SK-N-SH (cell line): ENCODE results near the gene INPP5E. TPM values are rescaled to one million over a fixed set of nuclear protein-coding genes. Genes with fewer than 3 reads are reported as not detected.

ENCODE experiments used
- CTCF ChIA-PET: fragments of 300-600, 350-600 bp; formaldehyde crosslinking; extraction: SDS; loops from one replicate; lab custom pipeline; 2021; lab: Yijun Ruan, JAX
- POLR2A ChIA-PET: fragments of 350-600 bp; sonication (Branson Sonifier 250); formaldehyde crosslinking; extraction: SDS; loops from one replicate; lab custom pipeline; 2020; ENCODE audit warnings: antibody characterized with exemption, inconsistent platforms; lab: Yijun Ruan, JAX
- DNase-seq: peaks from one replicate; pipeline ENCODE4 v3.0.0; 2012
- H2AFZ ChIP-seq: fragments of 200-600 bp; sonication (generic); 2 replicates; pipeline ENCODE4 v1.8.1; 2016; ENCODE audit warnings: antibody characterized with exemption, mild to moderate bottlenecking, low read depth
- H3F3A ChIP-seq: fragments of 200-600 bp; sonication (generic); replicated peaks from 2 replicates; pipeline ENCODE3; 2016; ENCODE audit warnings: antibody characterized with exemption, mild to moderate bottlenecking; ENCODE audit not compliant: insufficient read depth
- H3K27ac ChIP-seq, 2 experiments: fragments of 200-500 bp in 1 of 2; fragments of 200-600 bp in 1 of 2; sonication (Bioruptor generic) in 1 of 2; sonication (generic), shearing (Covaris generic) in 1 of 2; 2 replicates each; pipeline versions ENCODE4 v1.5.1 to v1.6.1; 2014 to 2016; ENCODE audit warnings: low read depth in 2 of 2, inconsistent platforms in 1 of 2, low read length in 1 of 2, mild to moderate bottlenecking in 1 of 2, mixed read lengths in 1 of 2
- H3K27me3 ChIP-seq: fragments of 200-600 bp; sonication (generic), shearing (Covaris generic); 2 replicates; pipeline ENCODE4 v1.6.1; 2016; ENCODE audit warnings: mixed run types; ENCODE audit not compliant: insufficient read depth
- H3K36me3 ChIP-seq, 2 experiments: fragments of 200-500 bp in 1 of 2; fragments of 200-600 bp in 1 of 2; sonication (Bioruptor generic) in 1 of 2; sonication (generic) in 1 of 2; replicated peaks in 1 of 2; 2 replicates each; pipeline versions ENCODE3 to v1.5.1; 2014 to 2016; ENCODE audit warnings: low read length in 1 of 2, mild to moderate bottlenecking in 1 of 2; ENCODE audit not compliant: insufficient read depth in 2 of 2, control insufficient read depth in 1 of 2
- H3K4me1 ChIP-seq, 2 experiments: fragments of 200-500 bp in 1 of 2; fragments of 200-600 bp in 1 of 2; sonication (Bioruptor generic) in 1 of 2; sonication (generic), shearing (Covaris generic) in 1 of 2; 2 replicates each; pipeline versions ENCODE4 v1.5.1 to v1.6.1; 2014 to 2016; ENCODE audit warnings: low read depth in 1 of 2, low read length in 1 of 2, mixed run types in 1 of 2; ENCODE audit not compliant: insufficient read depth in 2 of 2, control insufficient read depth in 1 of 2
- H3K4me2 ChIP-seq: fragments of 200-600 bp; sonication (generic), shearing (Covaris generic); 2 replicates; pipeline ENCODE4 v1.6.1; 2017; ENCODE audit warnings: mixed run types
- H3K4me3 ChIP-seq, 2 experiments: fragments of 200-500 bp in 1 of 2; fragments of 200-600 bp in 1 of 2; sonication (Bioruptor generic) in 1 of 2; sonication (generic), shearing (Covaris generic) in 1 of 2; 2 replicates each; pipeline versions ENCODE4 v1.5.1 to v1.8.1; 2014 to 2016; ENCODE audit warnings: low read depth in 2 of 2, inconsistent platforms in 1 of 2, low read length in 1 of 2, mild to moderate bottlenecking in 1 of 2, mixed read lengths in 1 of 2, moderate library complexity in 1 of 2
- H3K79me2 ChIP-seq: fragments of 200-600 bp; sonication (generic); 2 replicates; pipeline ENCODE4 v1.8.1; 2017; ENCODE audit warnings: mild to moderate bottlenecking; ENCODE audit not compliant: insufficient read depth
- H3K9ac ChIP-seq: fragments of 200-600 bp; sonication (generic); 2 replicates; pipeline ENCODE4 v1.6.1; 2017; ENCODE audit warnings: mixed run types
- H3K9me2 ChIP-seq: fragments of 200-600 bp; sonication (generic); 2 replicates; pipeline ENCODE4 v1.6.1; 2017; ENCODE audit warnings: mixed run types
- H3K9me3 ChIP-seq: fragments of 200-600 bp; sonication (generic); 2 replicates; pipeline ENCODE4 v1.6.1; 2017; ENCODE audit warnings: mixed run types, mild to moderate bottlenecking, moderate library complexity
- H4K20me1 ChIP-seq: fragments of 200-600 bp; sonication (generic); 2 replicates; pipeline ENCODE4 v1.6.1; 2017; ENCODE audit warnings: mild to moderate bottlenecking, mixed run types; ENCODE audit not compliant: insufficient read depth
- CHD2 ChIP-seq: fragments of 150-350 bp; IDR thresholded peaks from 2 replicates; pipeline ENCODE4 v1.6.1; 2018; ENCODE audit warnings: low read length; ENCODE audit not compliant: partially characterized antibody
- ELF1 ChIP-seq: IDR thresholded peaks from 2 replicates; pipeline ENCODE4 v1.4.0; 2012
- EZH2phosphoT487 ChIP-seq: fragments of 200-600 bp; sonication (generic); IDR thresholded peaks from 2 replicates; pipeline ENCODE4 v1.6.1; 2017; ENCODE audit warnings: low read depth, mixed run types, mild to moderate bottlenecking, antibody characterized with exemption, moderate library complexity, borderline replicate concordance
- FOSL2 ChIP-seq: IDR thresholded peaks from 2 replicates; pipeline ENCODE4 v1.4.0; 2012; ENCODE audit warnings: low read depth, mild to moderate bottlenecking, moderate library complexity, borderline replicate concordance
- FOXJ3 ChIP-seq: sonication (generic); formaldehyde crosslinking; IDR thresholded peaks from 2 replicates; pipeline ENCODE4 v1.5.1; 2020; ENCODE audit warnings: mild to moderate bottlenecking, missing genetic modification reagents
- FOXM1 ChIP-seq: IDR thresholded peaks from 2 replicates; pipeline ENCODE4 v1.4.0; 2012; ENCODE audit warnings: low read depth, mild to moderate bottlenecking
- GATA2 ChIP-seq: sonication (generic); formaldehyde crosslinking; IDR thresholded peaks from 2 replicates; pipeline ENCODE4 v1.5.0; 2020; ENCODE audit warnings: mild to moderate bottlenecking, missing genetic modification reagents
- JUND ChIP-seq: IDR thresholded peaks from 2 replicates; pipeline ENCODE4 v1.4.0; 2012
- MEF2A ChIP-seq: IDR thresholded peaks from 2 replicates; pipeline ENCODE4 v1.4.0; 2012; ENCODE audit warnings: low read depth, borderline replicate concordance
- POLR2AphosphoS5 ChIP-seq: IDR thresholded peaks from 2 replicates; pipeline ENCODE4 v1.6.1; 2012; ENCODE audit warnings: low read depth, low read length
- RCOR1 ChIP-seq: fragments of 150-350 bp; IDR thresholded peaks from 2 replicates; pipeline ENCODE4 v1.6.1; 2017; ENCODE audit warnings: antibody characterized with exemption, low read length
- RXRA ChIP-seq: IDR thresholded peaks from 2 replicates; pipeline ENCODE4 v1.4.0; 2012; ENCODE audit warnings: low read depth, mild to moderate bottlenecking, borderline replicate concordance
- SMC3 ChIP-seq: IDR thresholded peaks from 2 replicates; pipeline ENCODE4 v1.6.1; 2012; ENCODE audit warnings: low read depth, low read length, improper control_type of control experiment
- TAF1 ChIP-seq: IDR thresholded peaks from 2 replicates; pipeline ENCODE4 v1.6.1; 2012; ENCODE audit warnings: low read depth, mild to moderate bottlenecking, low read length, moderate library complexity, borderline replicate concordance
- TCF12 ChIP-seq: IDR thresholded peaks from 2 replicates; pipeline ENCODE4 v1.4.0; 2012
- WGBS: methylation state at CpG from one replicate; pipeline ENCODE4 v1.1.6; 2017; ENCODE audit warnings: low lambda C conversion rate; 5-methylcytosine and 5-hydroxymethylcytosine counted together
- polyA plus RNA-seq, 3 experiments: library from polyadenylated mRNA; depleted of rRNA; stranded (reverse); fragments of >200 nt; gene quantifications; 2 replicates each; pipeline ENCODE4 v1.2.3, GENCODE V29; 2012
- TF ChIP-seq, protein P1 (sequence below): IDR thresholded peaks from 2 replicates; pipeline ENCODE4 v1.6.1; 2012; ENCODE audit warnings: mild to moderate bottlenecking, low read depth, low read length, moderate library complexity
- TF ChIP-seq, protein P2 (sequence below): IDR thresholded peaks from 2 replicates; pipeline ENCODE4 v1.4.0; 2012; ENCODE audit warnings: low read depth
- TF ChIP-seq, protein P3 (sequence below): IDR thresholded peaks from 2 replicates; pipeline ENCODE4 v1.4.0; 2012; ENCODE audit warnings: low read depth, borderline replicate concordance
- TF ChIP-seq, protein P4 (sequence below): fragments of 150-350 bp; IDR thresholded peaks from 2 replicates; pipeline ENCODE4 v1.6.1; 2017; ENCODE audit warnings: antibody characterized with exemption, low read length, low read depth, borderline replicate concordance

INPP5E gene
- polyA plus RNA-seq, 1 of the 3 experiments (the other 2 are of a cell fraction): 12.8 TPM

DNA sequence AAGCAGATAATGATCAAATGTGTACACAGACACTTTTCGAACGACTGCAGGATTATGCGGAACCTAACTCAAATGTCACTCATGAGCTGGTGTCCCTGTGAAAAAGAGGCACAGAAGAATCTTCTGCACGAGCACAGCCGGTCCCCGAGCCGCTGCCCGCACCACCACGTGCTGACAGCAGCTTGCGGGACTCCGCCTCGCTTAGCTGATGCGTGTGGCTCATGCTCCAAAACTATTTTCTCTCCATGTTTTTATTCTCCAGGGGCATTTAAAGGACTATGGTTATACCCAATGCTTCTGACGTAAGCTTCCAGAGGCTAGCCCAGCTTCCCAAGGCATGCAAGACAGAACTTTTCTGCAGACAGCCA is 33.7 kb upstream of the INPP5E start (continued):
- TF ChIP-seq FOXJ3 (CRISPR knock-in tag) (no peak), TCF12 (no peak)

DNA sequence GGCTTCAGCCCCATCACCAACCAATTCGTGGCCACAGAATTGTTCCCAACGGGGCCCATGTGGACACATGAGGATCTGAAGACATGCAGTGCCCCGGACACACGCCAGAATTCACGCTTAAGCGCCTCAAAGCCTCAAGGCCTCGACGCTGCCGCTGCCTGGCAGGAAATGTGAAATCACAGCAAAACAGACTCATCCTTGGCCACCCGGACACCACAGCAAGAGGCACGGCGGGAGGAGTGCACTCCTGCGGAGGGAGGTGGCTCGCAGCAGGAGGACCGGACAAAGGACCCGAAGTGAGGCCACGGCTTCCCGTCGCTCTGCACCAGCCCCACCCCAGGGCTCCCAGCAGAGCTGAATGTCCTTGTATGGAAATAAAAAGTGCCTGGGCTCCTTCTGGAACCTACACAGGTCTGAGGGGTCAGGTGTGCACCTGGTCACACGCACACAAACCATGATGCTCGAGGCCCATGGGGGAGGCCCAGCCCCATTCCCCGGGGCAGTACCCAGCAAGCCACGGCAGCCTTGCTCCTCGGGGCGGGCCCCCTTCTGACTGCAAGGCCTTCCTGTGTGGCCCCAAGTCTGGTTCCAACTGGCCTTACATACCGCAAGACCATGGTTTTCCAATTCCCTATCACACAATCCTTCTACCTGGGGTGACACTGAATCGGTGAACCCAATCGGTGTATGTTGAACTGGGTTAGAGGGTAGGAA is 33.2 kb upstream of the INPP5E start:
- no peak overlapping the region for H3K4me2 ChIP-seq
- no peaks in the 10 kb centered on the region for H3K9me3 ChIP-seq
- H3K9ac ChIP-seq: no peak overlapping the region
- TF ChIP-seq, protein P1, sequence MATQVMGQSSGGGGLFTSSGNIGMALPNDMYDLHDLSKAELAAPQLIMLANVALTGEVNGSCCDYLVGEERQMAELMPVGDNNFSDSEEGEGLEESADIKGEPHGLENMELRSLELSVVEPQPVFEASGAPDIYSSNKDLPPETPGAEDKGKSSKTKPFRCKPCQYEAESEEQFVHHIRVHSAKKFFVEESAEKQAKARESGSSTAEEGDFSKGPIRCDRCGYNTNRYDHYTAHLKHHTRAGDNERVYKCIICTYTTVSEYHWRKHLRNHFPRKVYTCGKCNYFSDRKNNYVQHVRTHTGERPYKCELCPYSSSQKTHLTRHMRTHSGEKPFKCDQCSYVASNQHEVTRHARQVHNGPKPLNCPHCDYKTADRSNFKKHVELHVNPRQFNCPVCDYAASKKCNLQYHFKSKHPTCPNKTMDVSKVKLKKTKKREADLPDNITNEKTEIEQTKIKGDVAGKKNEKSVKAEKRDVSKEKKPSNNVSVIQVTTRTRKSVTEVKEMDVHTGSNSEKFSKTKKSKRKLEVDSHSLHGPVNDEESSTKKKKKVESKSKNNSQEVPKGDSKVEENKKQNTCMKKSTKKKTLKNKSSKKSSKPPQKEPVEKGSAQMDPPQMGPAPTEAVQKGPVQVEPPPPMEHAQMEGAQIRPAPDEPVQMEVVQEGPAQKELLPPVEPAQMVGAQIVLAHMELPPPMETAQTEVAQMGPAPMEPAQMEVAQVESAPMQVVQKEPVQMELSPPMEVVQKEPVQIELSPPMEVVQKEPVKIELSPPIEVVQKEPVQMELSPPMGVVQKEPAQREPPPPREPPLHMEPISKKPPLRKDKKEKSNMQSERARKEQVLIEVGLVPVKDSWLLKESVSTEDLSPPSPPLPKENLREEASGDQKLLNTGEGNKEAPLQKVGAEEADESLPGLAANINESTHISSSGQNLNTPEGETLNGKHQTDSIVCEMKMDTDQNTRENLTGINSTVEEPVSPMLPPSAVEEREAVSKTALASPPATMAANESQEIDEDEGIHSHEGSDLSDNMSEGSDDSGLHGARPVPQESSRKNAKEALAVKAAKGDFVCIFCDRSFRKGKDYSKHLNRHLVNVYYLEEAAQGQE: no peak
- TF ChIP-seq GATA2 (CRISPR knock-in tag): no peak
- TF ChIP-seq MEF2A: no peak
- TF ChIP-seq CHD2: no peak
- TF ChIP-seq, protein P2, sequence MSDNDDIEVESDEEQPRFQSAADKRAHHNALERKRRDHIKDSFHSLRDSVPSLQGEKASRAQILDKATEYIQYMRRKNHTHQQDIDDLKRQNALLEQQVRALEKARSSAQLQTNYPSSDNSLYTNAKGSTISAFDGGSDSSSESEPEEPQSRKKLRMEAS: no peak
- TF ChIP-seq, protein P3, sequence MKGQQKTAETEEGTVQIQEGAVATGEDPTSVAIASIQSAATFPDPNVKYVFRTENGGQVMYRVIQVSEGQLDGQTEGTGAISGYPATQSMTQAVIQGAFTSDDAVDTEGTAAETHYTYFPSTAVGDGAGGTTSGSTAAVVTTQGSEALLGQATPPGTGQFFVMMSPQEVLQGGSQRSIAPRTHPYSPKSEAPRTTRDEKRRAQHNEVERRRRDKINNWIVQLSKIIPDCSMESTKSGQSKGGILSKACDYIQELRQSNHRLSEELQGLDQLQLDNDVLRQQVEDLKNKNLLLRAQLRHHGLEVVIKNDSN: no peak
- no peak for TF ChIP-seq FOXM1
- no peak for TF ChIP-seq FOSL2
- TF ChIP-seq POLR2AphosphoS5: no peak
- TF ChIP-seq ELF1: no peak
- TF ChIP-seq JUND: no peak
- no peak for TF ChIP-seq TAF1
- TF ChIP-seq FOXJ3 (CRISPR knock-in tag): no peak
- TF ChIP-seq RCOR1: no peak
- TF ChIP-seq RXRA: no peak
- no peak for TF ChIP-seq SMC3
- no peak for TF ChIP-seq EZH2phosphoT487
- TF ChIP-seq, protein P4, sequence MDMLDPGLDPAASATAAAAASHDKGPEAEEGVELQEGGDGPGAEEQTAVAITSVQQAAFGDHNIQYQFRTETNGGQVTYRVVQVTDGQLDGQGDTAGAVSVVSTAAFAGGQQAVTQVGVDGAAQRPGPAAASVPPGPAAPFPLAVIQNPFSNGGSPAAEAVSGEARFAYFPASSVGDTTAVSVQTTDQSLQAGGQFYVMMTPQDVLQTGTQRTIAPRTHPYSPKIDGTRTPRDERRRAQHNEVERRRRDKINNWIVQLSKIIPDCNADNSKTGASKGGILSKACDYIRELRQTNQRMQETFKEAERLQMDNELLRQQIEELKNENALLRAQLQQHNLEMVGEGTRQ: no peak
- H3K4me3 ChIP-seq: no peak overlapping the region
- H3F3A ChIP-seq: no peaks in the 10 kb centered on the region
- DNase-seq: no peak
- ChIA-PET CTCF (interaction anchor here (1.1 to 1.4 kb wide), 4 partner anchors 12 to 16 kb away, joined by 3 to 5 read pairs (median 4); no protein-coding TSS in a partner anchor), POLR2A (interaction anchor here (0.8 kb wide), 1 partner anchor 11 kb away, joined by 3 read pairs; no protein-coding TSS in a partner anchor)
- no peaks in the 10 kb centered on the region for H3K27me3 ChIP-seq
- peaks cover 96% of the 10 kb centered on the region for H3K79me2 ChIP-seq
- no peaks in the 10 kb centered on the region for H3K4me1 ChIP-seq
- H2AFZ ChIP-seq: no peak overlapping the region
- H3K27ac ChIP-seq: no peak overlapping the region
- H4K20me1 ChIP-seq: peaks cover 96% of the 10 kb centered on the region
- H3K9me2 ChIP-seq: no peaks in the 10 kb centered on the region
- WGBS: 89% methylated on average over 26 of the region's 28 CpGs
- peaks cover 51 to 93% of the 10 kb centered on the region in 2 experiments for H3K36me3 ChIP-seq
